GM19452 (cell line): Measurements from ENCODE around the gene SEPTIN2.
A peak's percentile ranks its signal among the peaks of the same experiment; 100 is the strongest.
"Not testable (repeated sequence)": the region's sequence is repeated elsewhere in the genome, so short reads cannot be mapped to it uniquely, and the experiment has no call there.

ENCODE experiments used
- ATAC-seq: cut with Tn5 transposase; IDR thresholded peaks from one replicate; pipeline ENCODE4 v1.9.1; 2021; ENCODE audit not compliant: unreplicated experiment

SEPTIN2 gene

GRCh38 chr2:241313543-241314095 is 2.1 kb upstream of the SEPTIN2 start:
- ATAC-seq: no peak

DNA sequence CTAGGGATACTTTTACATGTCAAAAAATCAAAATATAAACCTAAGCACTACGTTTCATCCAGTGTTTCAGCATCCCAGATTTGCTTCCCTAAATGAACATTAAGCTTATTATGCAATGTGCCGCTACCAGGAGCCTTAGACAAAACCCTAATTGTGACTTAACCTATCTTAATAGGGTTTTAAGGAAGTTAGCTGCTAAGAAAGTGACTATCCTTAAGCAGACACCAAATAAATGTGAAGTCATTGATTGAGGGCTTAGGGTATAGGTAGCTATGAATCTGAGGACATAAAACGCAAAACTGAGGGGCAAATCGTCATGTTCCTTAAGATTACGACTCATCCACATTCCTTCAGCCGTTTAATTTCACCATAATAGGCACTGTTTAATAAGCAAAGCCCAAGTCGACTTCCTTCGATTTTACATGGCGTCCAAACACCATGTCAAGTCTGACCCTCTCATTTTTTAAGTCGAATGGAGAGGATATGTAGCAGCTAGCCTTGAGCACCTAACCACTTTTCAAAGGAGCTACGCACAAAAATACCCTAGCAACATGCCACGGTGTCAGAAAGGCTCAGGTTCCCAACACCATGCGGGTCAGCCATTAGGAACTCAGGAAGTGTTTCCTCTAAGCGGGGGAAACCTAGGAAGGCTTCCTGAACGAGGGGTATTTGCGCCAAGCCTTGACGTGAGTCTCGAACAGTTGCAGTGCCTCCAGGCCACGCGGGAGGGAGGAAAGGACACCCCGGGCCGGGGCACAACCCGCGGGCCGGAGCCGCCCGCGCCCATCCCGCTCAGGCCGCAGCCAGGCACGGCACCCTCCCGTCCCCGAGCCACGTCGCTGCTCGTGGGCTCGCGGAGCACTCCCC is 1.3 kb upstream of the SEPTIN2 start:
- ATAC-seq: no peak

- peak; percentile 68 for ATAC-seq
Observed at GRCh38 chr2:241315093-241315878, 439 bp upstream of the SEPTIN2 start, which contains the start of gene HDLBP. Gene HDLBP, minus strand, starts transcription at chr2:241315672. Its CDS starts 48,803 bp downstream, at chr2:241266869.

GRCh38 chr2:241316825-241317224 is 1.1 kb downstream of the SEPTIN2 start:
- no peak for ATAC-seq

GRCh38 chr2:241317391-241317790 is 1.7 kb downstream of the SEPTIN2 start:
- ATAC-seq: no peak

DNA sequence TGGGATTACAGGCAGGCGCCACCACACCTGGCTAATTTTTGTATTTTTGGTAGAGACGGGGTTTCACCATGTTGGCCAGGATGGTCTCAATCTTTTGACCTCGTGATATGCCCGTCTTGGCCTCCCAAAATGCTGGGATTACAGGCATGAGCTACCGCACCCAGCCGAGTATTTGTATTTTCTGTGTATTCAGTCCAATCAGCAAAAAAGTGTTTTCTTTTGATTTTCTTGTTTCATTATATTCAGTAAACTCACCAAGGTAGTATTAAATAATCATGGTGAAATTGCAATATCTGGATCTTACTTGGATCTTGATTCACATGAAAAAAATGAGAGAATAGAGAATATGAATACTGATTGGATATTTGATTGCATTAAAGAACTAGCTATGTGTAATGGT is 3.1 kb downstream of the SEPTIN2 start:
- ATAC-seq: not testable (repeated sequence)

DNA sequence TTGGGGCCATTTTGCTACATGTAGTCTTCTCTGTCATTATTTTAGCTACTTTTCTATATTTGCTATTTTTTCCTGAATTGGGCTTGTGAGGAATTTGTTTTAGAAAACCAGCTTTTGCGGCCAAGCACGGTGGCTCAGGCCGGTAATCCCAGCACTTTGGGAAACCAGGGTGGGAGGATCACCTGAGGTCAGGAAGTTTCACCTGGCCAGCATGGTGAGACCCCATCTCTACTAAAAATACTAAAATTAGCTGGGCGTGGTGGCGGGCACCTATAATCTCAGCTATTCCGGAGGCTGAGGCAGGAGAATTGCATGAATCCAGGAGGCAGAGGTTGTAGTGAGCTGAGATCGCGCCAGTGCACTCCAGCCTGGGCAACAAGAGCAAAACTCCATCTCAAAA is 4.7 kb downstream of the SEPTIN2 start:
- no peak for ATAC-seq

GRCh38 chr2:241321033-241321432 is 5.3 kb downstream of the SEPTIN2 start:
- no peak for ATAC-seq

GRCh38 chr2:241321886-241322285 is 6.2 kb downstream of the SEPTIN2 start:
- no peak for ATAC-seq

GRCh38 chr2:241323778-241324177 is 8.1 kb downstream of the SEPTIN2 start:
- no peak for ATAC-seq

DNA sequence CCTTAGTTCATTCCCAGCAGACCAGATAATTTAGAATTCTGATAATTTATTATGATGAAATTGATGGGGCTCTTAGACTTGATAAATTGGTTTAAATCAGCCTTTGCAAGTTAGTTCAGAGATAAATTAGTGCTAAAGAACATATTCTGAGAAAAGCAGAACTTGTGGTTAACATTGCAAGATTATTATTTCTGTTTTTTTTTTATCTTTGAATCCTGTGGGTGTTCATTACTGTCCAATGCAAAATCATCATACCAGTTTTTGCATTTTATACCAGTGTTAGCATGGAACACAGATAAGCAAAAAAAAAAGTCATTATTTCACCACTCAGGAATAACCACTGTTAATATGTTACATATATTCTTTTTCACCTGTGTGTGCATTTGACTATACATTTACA is 9.1 kb downstream of the SEPTIN2 start:
- no peak for ATAC-seq

DNA sequence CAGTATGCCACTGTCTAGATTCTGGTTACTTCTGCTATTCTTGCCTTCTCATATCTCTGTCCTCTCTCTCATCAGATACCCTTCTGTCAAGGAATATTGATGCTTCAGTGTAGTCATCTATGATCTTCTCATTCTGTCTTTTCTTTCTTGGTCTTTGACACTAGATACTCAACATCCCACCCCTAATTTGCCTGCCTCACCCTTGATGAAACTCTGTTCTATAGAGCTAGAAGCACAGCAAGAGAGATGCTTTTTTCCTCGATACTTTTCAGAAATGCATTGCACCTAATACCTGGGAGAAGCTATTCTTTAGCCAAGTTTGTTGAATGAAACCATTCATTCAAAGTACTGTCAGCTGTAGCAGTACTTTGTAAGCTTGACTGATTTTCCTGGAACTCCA is 9.5 kb downstream of the SEPTIN2 start:
- no peak for ATAC-seq

DNA sequence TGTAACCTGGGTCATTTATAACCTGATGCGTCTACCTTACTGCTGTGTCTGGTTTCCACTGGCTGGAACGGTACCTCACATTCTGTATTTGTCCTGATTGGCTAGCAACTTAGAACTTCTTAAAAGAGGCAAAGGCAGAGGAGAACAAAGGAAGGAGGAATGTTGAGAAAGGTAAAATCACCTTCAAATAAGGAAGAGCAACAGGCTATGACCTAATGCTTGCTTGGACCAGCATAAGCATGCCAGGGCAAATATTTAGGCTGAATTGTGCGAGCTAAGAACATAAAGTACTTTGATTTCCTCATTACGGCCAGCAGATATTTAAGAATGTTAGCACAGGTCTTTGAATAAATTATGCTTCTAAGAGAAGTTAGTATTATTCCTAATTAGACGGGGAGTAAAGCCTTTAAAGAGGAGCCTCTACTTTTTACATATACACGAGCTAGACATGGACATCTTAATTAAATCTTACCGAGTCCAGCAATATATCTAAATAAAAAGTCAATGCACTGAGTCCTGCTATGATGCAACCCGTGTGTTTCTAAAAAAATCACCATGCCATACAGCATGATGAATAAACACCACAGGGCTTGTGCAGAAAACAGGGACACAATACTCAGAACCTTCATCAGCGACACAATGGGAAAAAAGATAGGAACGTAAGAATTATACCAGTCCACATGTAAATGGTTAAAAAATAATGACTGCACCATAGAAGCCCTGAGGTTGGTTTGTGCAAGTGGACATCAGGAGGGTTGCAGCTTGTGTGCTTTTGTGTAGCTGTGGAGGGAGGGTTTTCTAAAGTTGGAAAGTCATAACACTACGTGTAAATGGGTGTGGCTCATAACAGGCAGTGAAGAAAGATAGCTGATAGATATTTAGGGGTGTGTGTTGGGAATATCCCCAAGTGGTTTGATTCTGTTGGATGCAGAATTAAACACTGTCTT is 14.2 kb downstream of the SEPTIN2 start:
- ATAC-seq: no peak

DNA sequence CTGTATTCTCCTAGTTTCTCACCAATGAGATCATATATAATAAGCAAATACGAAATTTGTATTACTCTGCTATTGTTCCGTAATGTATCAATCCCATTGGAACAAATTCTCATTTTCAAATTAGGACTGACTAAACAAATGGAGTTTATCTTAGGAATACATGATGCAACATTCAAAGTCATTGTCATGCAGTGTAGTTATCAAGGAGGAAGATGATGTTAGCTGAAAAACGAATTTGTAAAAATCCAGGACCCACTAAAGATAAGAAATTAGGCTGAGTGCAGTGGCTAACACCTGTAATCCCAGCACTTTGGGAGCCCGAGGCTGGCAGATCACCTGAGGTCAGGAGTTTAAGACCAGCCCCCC is 14.9 kb downstream of the SEPTIN2 start:
- ATAC-seq: no peak

- ATAC-seq: no peak
Observed at GRCh38 chr2:241334813-241335212, 19.1 kb downstream of the SEPTIN2 start.

- ATAC-seq: no peak
Observed at GRCh38 chr2:241339839-241340630, 24.3 kb downstream of the SEPTIN2 start.

- ATAC-seq: no peak
Observed at GRCh38 chr2:241340631-241341163, 25.0 kb downstream of the SEPTIN2 start.

DNA sequence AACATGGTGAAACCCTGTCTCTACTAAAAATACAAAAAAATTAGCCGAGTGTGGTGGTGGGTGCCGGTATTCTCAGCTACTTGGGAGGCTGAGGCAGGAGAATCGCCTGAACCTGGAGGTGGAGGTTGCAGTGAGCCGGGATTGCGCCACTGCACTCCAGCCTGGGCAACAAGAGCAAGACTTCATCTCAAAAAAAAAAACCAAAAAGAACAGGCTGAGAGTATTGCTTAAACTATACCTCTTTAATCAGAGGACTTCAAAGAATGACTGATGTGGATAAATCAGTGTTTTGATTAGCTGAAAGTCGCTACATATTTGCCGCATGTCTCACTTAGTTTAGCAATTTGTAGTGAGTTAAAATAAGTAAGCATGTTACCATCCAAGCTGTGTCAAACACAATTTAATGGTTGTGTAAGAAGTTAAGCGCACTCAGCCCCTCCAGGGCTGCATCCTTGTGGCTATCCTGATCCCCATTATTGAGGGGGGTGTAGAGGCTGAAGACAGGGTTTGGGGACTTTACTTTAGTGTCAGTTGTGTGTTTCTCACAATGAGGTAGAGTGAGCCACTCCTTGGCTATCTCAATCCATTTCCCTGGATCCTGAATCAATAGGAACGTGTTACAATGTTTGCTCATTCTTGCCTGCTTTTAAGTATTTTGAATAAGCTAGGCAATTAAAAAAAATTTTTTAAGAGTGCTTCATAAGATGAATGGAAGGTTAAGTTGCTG is 29.4 kb downstream of the SEPTIN2 start:
- no peak for ATAC-seq

DNA sequence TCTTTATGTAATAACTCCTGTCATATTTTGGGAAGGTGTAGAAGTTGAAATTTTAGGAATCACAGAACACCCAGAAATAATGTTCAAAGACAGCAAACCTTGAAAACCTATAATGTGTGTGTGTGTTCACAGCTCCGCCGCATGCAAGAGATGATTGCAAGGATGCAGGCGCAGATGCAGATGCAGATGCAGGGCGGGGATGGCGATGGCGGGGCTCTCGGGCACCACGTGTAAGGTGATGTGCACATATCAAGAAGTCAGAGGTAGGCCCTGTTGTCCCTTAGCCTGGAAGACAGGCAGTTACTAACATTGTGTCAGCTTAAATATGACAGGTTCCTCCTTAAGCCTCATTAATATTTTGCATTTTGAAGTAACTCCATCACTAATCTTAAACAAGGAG is 34.2 kb downstream of the SEPTIN2 start:
- no peak for ATAC-seq
